GM18868 (cell line): Measurements from ENCODE around the gene BLMH.
A peak's percentile ranks its signal among the peaks of the same experiment; 100 is the strongest.

Experiments used
- ATAC-seq: cut with Tn5 transposase; IDR thresholded peaks from one replicate; pipeline ENCODE4 v1.9.1; 2021; ENCODE audit warnings: mild to moderate bottlenecking, moderate library complexity; ENCODE audit not compliant: unreplicated experiment

The BLMH gene

DNA sequence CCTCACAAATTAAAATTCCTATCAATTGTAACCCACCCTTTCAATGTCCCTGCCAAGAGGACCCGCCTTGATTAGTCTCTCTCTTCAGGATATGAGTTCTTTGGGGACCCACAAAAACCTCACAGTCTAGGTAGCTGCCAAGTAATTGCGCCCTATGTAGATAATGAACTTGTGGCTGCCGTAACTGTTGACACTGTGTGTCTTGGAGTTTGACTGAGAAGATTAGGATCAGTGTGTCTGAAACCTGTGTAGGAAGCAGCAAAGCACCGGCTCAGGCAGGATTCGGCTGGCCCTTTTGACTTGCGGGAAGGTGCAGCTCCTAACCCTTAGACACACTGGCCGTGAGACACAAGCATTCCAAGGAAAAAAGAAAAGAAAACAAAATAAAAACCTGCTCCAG, 38.4 kb downstream of the BLMH start:
- no peak for ATAC-seq

- no peak for ATAC-seq
Measured at GRCh38 chr17:30251931-30252330, 39.8 kb downstream of the BLMH start.

GRCh38 chr17:30249460-30249859, 42.3 kb downstream of the BLMH start:
- ATAC-seq: no peak

GRCh38 chr17:30248786-30249185, 43.0 kb downstream of the BLMH start:
- no peak for ATAC-seq

DNA sequence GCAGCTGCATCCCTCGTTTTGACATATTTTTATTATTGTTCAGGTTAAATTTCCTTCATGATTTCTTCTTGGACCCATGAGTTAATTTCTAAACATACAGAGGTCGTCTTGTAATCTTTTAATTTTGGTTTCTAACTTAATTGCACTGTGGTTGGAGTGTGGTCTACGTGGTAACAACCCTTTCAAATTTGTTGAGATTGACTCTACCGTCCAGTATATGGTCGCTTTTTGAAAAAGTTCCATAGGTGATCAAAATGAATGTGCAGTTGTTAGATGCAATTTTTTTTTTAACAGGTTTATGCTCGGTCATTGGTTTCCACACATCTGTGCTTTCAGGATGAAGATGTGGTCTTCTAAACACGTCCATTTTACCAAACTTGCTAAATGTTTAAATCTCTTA, 45.3 kb downstream of the BLMH start:
- no peak for ATAC-seq

DNA sequence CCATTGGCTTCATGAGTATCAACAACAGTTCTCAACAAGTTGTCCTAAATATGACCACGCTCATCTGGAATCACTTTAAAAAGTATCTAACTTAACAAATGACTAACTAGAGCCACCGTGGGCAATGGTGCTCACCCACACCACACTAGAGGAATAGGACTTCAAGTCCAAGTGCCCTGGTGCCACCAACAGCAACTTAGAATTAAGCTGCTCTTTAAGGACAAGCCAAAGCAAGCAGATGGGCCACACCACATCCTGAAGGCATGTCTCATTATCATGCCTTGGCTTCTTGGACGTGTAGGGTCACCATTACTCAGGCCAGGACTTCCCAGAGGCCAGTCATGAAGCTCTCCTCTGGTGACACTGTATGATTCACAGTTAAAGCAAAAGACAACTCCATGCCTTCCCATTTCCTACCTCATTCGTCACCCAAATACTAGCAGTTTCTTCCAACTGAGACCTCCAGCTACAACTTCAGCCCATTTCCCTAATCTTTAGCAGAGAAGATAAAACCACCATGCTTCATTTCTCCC, 46.8 kb downstream of the BLMH start:
- no peak for ATAC-seq

DNA sequence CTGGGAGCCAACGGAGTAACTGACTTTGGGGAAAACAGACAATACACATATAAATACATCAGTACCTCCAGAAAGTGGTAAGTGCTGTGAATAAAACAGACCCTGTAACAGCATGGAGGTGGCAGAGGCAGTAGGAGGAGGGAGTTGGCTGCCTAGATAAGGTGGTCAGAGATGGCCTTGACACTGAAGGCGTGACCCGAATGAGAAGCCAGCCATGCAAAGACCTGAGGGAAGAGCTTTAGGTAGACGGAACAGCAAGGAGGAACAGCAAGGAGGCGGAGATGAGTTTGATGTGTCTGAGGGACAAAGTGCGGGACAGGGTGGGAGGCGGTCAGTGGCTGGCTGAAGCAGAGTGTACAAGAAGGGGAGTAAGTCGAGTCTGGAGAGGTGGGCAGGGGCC, 48.2 kb downstream of the BLMH start:
- no peak for ATAC-seq

GRCh38 chr17:30243002-30243401, 48.7 kb downstream of the BLMH start:
- no peak for ATAC-seq

GRCh38 chr17:30241051-30241450, 50.7 kb downstream of the BLMH start:
- no peak for ATAC-seq

DNA sequence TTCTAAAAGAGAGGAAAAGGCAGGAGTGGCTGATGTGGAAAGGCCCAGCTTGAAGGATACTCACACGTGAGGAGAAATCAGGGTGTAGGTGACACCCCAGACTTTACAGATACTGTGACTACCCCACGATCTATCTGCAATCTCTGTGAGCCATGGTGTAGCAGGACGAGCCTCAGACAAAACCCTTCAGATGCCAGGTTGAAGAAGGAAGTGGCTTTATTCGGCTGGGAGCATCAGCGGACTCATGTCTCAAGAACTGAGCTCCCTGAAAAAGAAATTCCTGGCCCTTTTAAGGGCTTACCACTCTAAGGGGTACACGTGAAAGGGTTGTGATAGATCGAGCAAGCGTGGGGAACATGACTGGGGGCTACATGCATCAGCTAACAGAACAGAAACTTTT, 51.6 kb downstream of the BLMH start:
- ATAC-seq: no peak

DNA sequence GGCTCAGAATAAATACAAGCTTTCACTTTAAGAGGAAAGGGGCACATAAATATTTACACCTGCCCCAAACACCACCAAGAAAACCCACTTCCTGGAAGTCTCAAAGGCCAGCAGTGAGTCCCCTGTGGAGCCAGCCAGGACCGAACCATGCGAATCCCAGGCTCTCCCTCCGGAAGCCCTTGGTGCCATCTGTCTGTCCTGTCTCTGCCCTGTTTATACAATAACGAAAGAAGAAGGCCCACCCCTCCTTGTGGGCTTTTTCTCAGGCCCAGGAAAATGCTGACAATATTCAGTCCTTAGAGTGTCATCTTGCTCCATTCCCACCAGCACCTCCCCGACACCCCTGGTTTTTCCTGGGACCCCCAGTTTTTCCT, 52.7 kb downstream of the BLMH start:
- no peak for ATAC-seq

DNA sequence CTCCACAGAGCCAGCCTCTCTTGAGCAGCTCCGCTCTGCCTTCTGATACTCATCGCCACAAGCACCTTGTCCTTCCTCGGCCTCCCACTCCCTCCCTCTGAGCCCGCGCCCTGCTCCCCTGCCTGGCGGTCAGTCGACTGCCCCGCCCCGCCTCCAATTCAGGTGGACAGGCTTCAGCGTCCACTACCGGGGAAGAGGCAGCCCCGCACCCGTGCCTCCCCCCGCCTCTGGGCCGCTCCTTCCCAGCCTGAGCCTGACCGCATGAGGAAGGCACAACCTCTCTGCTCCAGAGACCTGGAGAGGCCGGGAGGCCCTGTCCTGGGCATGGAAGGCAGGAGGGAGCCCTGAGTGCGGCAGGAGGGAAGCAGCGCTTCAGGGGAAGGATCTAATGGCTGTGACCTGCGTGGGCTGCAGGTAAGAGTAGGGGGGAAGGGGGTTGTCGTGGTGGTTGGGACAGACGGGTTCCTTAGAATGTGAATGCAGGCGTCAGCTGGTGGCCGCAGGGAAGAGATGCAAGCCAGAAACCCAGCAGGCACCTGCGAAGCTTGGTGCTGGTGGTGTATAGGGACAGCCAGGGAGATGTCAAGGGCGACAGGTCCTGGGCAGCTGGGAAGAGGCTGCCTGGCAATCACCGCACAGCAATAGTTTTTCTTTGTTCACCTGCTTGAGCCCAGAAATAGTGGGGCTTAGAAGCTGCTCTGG, 53.2 kb downstream of the BLMH start:
- ATAC-seq: no peak

DNA sequence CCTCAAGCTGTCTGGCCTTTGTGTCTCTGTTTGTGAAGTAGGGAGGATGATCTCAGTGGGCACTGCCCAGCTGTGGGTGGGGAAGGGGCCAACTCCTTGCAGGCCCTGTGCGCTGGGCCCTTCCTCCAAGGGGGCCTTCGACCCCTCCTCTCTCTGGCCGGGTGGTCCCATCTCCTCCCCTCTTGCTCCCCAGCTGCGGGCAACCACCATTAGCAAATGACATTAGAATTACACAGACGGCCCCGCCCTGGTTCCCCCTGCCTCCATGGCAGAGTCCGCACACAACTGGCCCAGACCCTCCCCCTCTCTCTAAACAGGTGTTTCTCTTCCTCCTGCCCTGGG, 53.8 kb downstream of the BLMH start:
- no peak for ATAC-seq

DNA sequence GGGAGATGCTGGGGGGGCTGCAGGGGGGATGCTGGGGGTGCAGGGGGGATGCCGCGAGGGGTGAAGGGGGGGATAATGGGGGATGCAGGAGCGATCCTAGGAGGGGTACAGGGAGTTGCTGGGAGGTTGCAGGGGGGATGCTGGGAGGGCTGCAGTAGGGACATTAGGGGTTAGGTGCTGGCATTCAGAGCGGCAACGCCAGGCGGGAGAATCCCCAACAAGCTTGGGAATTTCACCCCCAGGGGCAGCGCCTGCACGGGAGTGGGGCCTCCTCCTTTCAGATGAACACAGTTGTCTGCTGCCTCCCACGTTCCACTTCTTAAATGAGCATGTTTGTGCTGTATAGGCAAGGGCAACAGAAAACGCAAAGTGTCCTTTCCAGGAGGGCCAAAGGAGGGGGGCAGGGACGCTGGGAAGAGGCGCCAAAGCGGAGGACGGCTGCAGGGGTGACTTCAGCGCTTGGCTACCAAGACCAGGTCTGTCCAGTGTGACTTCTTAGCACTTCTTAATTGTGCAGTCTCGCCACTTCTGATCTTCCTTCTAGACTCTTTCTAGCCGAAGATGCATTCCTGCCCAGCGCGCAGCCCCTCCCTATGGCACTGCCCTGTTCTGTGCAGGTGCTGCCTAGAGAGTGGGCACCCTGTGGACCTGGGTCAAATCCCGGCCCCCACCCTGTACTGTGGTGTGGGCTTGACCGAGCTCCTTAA, 54.3 kb downstream of the BLMH start:
- no peak for ATAC-seq

DNA sequence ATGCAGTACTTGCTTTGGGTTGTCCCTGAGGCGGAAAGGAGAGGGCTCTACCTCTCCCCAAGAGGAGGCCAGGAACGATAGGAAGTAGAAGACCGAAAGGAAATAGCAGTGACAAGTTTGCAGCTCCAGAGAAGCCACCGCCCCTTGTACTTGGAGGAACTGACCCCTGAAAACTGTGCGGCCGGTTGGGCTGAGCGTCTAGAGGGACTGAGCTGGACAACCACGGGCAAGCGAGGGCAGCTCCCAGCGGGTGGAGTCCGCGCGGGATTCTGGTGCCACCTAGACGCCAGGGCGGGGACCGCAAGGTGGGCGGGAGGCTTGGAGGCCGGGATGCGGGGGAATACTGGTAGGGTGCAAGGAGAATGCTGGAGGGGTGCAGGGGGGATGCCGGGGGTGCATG, 55.0 kb downstream of the BLMH start:
- no peak for ATAC-seq

- no peak for ATAC-seq
Measured at GRCh38 chr17:30236297-30236624, 55.5 kb downstream of the BLMH start.

- peak; percentile 6 for ATAC-seq
Measured at GRCh38 chr17:30235386-30236296, 56.1 kb downstream of the BLMH start, which contains the start of gene SLC6A4. SLC6A4 (minus strand) TSS chr17:30235697; CDS start chr17:30221958, 13,739 bp downstream.

DNA sequence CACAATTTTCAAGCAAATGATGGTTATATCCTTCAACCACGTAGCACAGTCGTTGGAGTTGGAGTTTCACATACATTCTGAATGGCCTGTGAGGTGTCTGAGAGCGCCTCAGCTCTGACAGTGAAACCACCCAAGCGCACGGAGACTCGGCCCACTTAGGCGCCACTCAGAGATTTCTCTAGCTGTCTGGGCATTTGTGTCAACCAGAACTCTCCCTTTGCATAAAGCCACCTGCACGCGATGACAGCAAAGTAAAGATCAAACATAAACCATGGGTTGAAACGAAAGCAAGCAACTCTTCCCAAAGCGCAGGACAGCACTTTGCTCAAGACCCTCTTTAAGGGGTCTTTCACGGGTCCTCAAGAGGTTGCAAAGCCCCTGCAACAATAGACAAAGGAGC, 56.8 kb downstream of the BLMH start:
- peak; percentile 67 for ATAC-seq

DNA sequence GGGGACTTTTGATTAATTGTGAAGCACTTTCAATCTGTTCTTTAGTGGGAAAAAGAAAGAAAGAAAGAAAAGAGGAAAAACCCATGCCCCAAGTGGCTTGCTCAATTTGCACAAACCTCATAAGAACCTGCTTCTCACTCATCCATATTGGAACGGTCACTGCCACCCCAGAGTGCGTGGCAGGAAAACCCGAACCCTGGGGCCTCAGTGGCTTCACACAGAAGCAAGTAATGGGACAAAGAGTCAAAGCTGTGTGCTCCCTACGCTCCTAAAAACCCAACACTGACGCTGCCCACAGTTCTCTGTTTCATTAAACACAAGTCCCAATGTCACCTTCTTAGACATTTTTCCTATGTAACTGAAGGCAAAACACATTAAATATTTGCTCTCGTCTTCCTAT, 57.4 kb downstream of the BLMH start:
- ATAC-seq: no peak

- ATAC-seq: no peak
Measured at GRCh38 chr17:30232824-30233427, 58.8 kb downstream of the BLMH start.
